Adrenal gland (tissue), 5 donors: ENCODE results near the gene C13orf46.

Source experiments
- CTCF ChIP-seq, 6 experiments: fragments of 450-650 bp in 4 of 6; fragments of 200-600 bp in 2 of 6; sonication (generic) in 1 of 6; IDR thresholded peaks; 1 replicate in 5 of 6; 2 replicates in 1 of 6; pipeline versions ENCODE4 v1.5.1 to v1.8.0; 2016 to 2021; ENCODE audit warnings: antibody characterized with exemption in 6 of 6, mild to moderate bottlenecking in 2 of 6, moderate library complexity in 1 of 6
- POLR2A ChIP-seq, 2 donors: fragments of 450-650 bp; IDR thresholded peaks; one replicate each; pipeline ENCODE4 v1.6.1; 2017; ENCODE audit warnings: antibody characterized with exemption in 2 of 2, mild to moderate bottlenecking in 2 of 2, moderate library complexity in 1 of 2
- donor health status: DM: no; HTN: no; CAD: no.

GRCh38 chr13:113969973-113970611 lies 3.8 kb downstream of the C13orf46 start:
- TF ChIP-seq POLR2A (IDR thresholded peaks at IDR 0.05) (no peak), CTCF (IDR thresholded peaks at IDR 0.05) (no peak)
